Heart left ventricle (tissue), 16 donors: ENCODE measurements around the gene NAGS. TPM values are rescaled to one million over a fixed set of nuclear protein-coding genes. Genes with fewer than 3 reads are reported as not detected.
"Not testable (repeated sequence)": the region's sequence is repeated elsewhere in the genome, so short reads cannot be mapped to it uniquely, and the experiment has no call there.

ENCODE experiments used
- ATAC-seq, 4 donors: fragments of 200-7000 bp; cut with Tn5 transposase; one replicate each; pipeline ENCODE4 v1.9.1; 2020 to 2022; ENCODE audit warnings: moderate library complexity in 4 of 4, mild to moderate bottlenecking in 3 of 4, moderate number of reproducible peaks in 1 of 4
- DNase-seq, 5 donors: peaks; one replicate each; pipeline ENCODE4 v3.0.0-alpha.2; 2020
- H3K27ac ChIP-seq, 12 donors: fragments of 200-600 bp; sonication (generic) in 4 of 12; one replicate each; pipeline versions ENCODE4 v1.5.0 to v1.8.0; 2016 to 2022; ENCODE audit warnings: mild to moderate bottlenecking in 2 of 12
- H3K27me3 ChIP-seq, 9 donors: fragments of 200-600 bp; sonication (generic) in 2 of 9; one replicate each; pipeline versions ENCODE4 v1.5.1 to v1.8.0; 2016 to 2022; ENCODE audit warnings: mild to moderate bottlenecking in 3 of 9
- H3K36me3 ChIP-seq, 9 donors: fragments of 200-600 bp; sonication (generic) in 2 of 9; one replicate each; pipeline versions ENCODE4 v1.5.0 to v1.8.0; 2018 to 2022; ENCODE audit warnings: mild to moderate bottlenecking in 2 of 9
- H3K4me1 ChIP-seq, 12 donors: fragments of 200-600 bp; sonication (generic) in 4 of 12; one replicate each; pipeline versions ENCODE4 v1.5.0 to v1.8.0; 2016 to 2022; ENCODE audit warnings: mild to moderate bottlenecking in 3 of 12
- H3K4me3 ChIP-seq, 12 donors: fragments of 200-600 bp; sonication (generic) in 4 of 12; one replicate each; pipeline versions ENCODE4 v1.5.0 to v1.8.0; 2017 to 2022; ENCODE audit warnings: mild to moderate bottlenecking in 9 of 12, moderate library complexity in 4 of 12
- H3K9me3 ChIP-seq, 12 donors: fragments of 200-600 bp; sonication (generic) in 4 of 12; one replicate each; pipeline versions ENCODE4 v1.5.0 to v1.8.0; 2016 to 2022; ENCODE audit warnings: mild to moderate bottlenecking in 1 of 12
- CTCF ChIP-seq, 12 donors: fragments of 200-600 bp; sonication (generic) in 4 of 12; IDR thresholded peaks; one replicate each; pipeline versions ENCODE4 v1.5.0 to v1.8.0; 2018 to 2022; ENCODE audit warnings: antibody characterized with exemption in 12 of 12, mild to moderate bottlenecking in 5 of 12
- POLR2A ChIP-seq, 2 donors: fragments of 450-650 bp; IDR thresholded peaks; one replicate each; pipeline ENCODE4 v1.6.1; 2017; ENCODE audit warnings: antibody characterized with exemption in 2 of 2, mild to moderate bottlenecking in 2 of 2, moderate library complexity in 2 of 2
- WGBS, 4 donors: extraction: QIAGEN DNeasy Blood & Tissue Kit in 2 of 4; methylation state at CpG; one replicate each; pipeline versions ENCODE4 v1.1.5 to v1.1.7; 2013 to 2018; 5-methylcytosine and 5-hydroxymethylcytosine counted together
- intact Hi-C, 10 donors: fragments of 100-400 bp; cut with DNase I; formaldehyde crosslinking; loops; one replicate each; pipeline versions ENCODE4 v1.11.1 to v1.14.2; 2022
- polyA plus RNA-seq, 2 donors: library from polyadenylated mRNA; stranded (reverse); fragments of 200-250 nt; gene quantifications; one replicate each; pipeline ENCODE4 v1.2.3, GENCODE V29; 2013
- total RNA-seq, 9 donors: library from RNA; depleted of rRNA in 2 of 9; stranded (reverse); fragments of >200 nt in 2 of 9; fragmentation: NEBNext Ultra II Directional in 3 of 9; extraction: Animal tissue kit (Norgen Biotek cat#: 25700) in 3 of 9; gene quantifications; one replicate each; pipeline versions ENCODE4 v1.1.0 to v1.2.4, GENCODE V29; 2016 to 2023
- donor health status: ischemic (EF 13 %, LVEDD 7.1; RV severe dilation, severe dysfunction).
- donor health status: healthy with polysubstance abuse.
- donor health status: DM: no; HTN: yes; CAD: no.
- donor health status: DM: no; HTN: no; CAD: no.
- donor health status: ischemic (EF 25% LVEDD 6.9; RV normal size, moderate dysfunction).
- donor health status: ischemic (EF 25% LVEDD 5.7; RV mildly dilated, moderate dysfunction).
- donor health status: healthy.
- donor health status: DM: yes; HTN: yes; CAD: no.
- donor health status: ischemic (EF 35%, LVEDD 5.7; RV mildly dilated, moderate dysfunction).
- donor health status: nonischemic (EF 11% LVEDD 7.7; RV severe dilation, severe dysfunction).
- donor health status: DM: yes; HTN: yes; CAD: no.
- donor health status: PGD.
- donor health status: ischemic (EF 29% LVEDD 5.4; RV normal size, mild dysfunction).
- donor health status: nonischemic (EF 23%, LVEDD 6.1; RV moderate dilation, normal function).

Gene NAGS
- total and polyA plus RNA-seq, 11 donors = 0.20 to 1.2 (median 0.57) TPM

- intact Hi-C loops = no loop called here
- TF ChIP-seq CTCF (IDR thresholded peaks at IDR 0.05) (no peak), POLR2A (IDR thresholded peaks at IDR 0.05) (no peak)
- DNase-seq (no peak), ATAC-seq (no peak)
- 76 to 88% (median 83%) methylated on average over 4 of the region's 4 CpGs for WGBS, 4 donors
- H3K27ac ChIP-seq = no peak overlapping the region
- no peak overlapping the region for H3K4me3 ChIP-seq
- H3K4me1 ChIP-seq = no peaks in the 10 kb centered on the region
- H3K9me3 ChIP-seq = no peaks in the 10 kb centered on the region
- H3K27me3 ChIP-seq = peaks cover 0 to 15% (median 0%) of the 10 kb centered on the region in 9 donors
- no peaks in the 10 kb centered on the region for H3K36me3 ChIP-seq
Observed at GRCh38 chr17:43970366-43970765, 34.1 kb upstream of the NAGS start.

GRCh38 chr17:43971436-43971835, 33.0 kb upstream of the NAGS start:
- H3K27me3 ChIP-seq = peaks cover 0 to 16% (median 0%) of the 10 kb centered on the region in 9 donors
- H3K4me3 ChIP-seq, DNase-seq, intact Hi-C loops, H3K36me3 ChIP-seq, H3K9me3 ChIP-seq, H3K4me1 ChIP-seq, H3K27ac ChIP-seq, ATAC-seq: not testable (repeated sequence)
- WGBS, 4 donors = 42 to 54% (median 44%) methylated on average over 2 of the region's 2 CpGs

GRCh38 chr17:43972444-43973212, 31.8 kb upstream of the NAGS start:
- H3K4me3 ChIP-seq, intact Hi-C loops, ATAC-seq, H3K36me3 ChIP-seq, H3K4me1 ChIP-seq, H3K9me3 ChIP-seq, DNase-seq, H3K27ac ChIP-seq: not testable (repeated sequence)
- peaks cover 0 to 12% (median 0%) of the 10 kb centered on the region in 9 donors for H3K27me3 ChIP-seq
- 87 to 89% (median 88%) methylated on average over 22 of the region's 22 CpGs for whole genome bisulfite sequencing, 4 donors

- H3K27me3 ChIP-seq = peaks cover 0 to 23% (median 0%) of the 10 kb centered on the region in 9 donors
- intact Hi-C loops = no loop called here
- no peak overlapping the region for H3K27ac ChIP-seq
- H3K9me3 ChIP-seq = no peaks in the 10 kb centered on the region
- TF ChIP-seq POLR2A (IDR thresholded peaks at IDR 0.05) = no peak
- TF ChIP-seq CTCF (IDR thresholded peaks at IDR 0.05) = no peak
- ATAC-seq = no peak
- H3K4me1 ChIP-seq = no peaks in the 10 kb centered on the region
- no peak overlapping the region for H3K4me3 ChIP-seq
- no peaks in the 10 kb centered on the region for H3K36me3 ChIP-seq
- DNase-seq = no peak
- 63 to 70% (median 64%) methylated on average over 14 of the region's 14 CpGs for WGBS, 4 donors
Observed at GRCh38 chr17:43974382-43975266, 29.8 kb upstream of the NAGS start.

- TF ChIP-seq POLR2A (IDR thresholded peaks at IDR 0.05) = no peak
- TF ChIP-seq CTCF (IDR thresholded peaks at IDR 0.05) = no peak
- Histone ChIP-seq H3K9me3 (no peaks in the 10 kb centered on the region), H3K36me3 (no peaks in the 10 kb centered on the region), H3K4me1 (no peaks in the 10 kb centered on the region), H3K4me3 (no peak overlapping the region), H3K27ac (no peak overlapping the region), H3K27me3 (peaks cover 0 to 27% (median 0%) of the 10 kb centered on the region in 9 donors)
- 61 to 90% (median 71%) methylated on average over 15 to 22 of the region's 27 CpGs for WGBS, 4 donors
- ATAC-seq (no peak), DNase-seq (no peak)
- intact Hi-C loops = no loop called here
Observed at GRCh38 chr17:43975898-43976297, 28.5 kb upstream of the NAGS start.
